Right ventricle myocardium inferior (tissue), 1 donor: ENCODE results near the gene RAX2. TPM values are rescaled to one million over a fixed set of nuclear protein-coding genes. Genes with fewer than 3 reads are reported as not detected.
A peak's percentile ranks its signal among the peaks of the same experiment; 100 is the strongest.
"Not testable (repeated sequence)": the region's sequence is repeated elsewhere in the genome, so short reads cannot be mapped to it uniquely, and the experiment has no call there.

Experiments used
- ATAC-seq: fragments of 200-7000 bp; cut with Tn5 transposase; one replicate; pipeline ENCODE4 v1.9.1; 2020; ENCODE audit warnings: mild to moderate bottlenecking, moderate library complexity
- DNase-seq: peaks from one replicate; pipeline ENCODE4 v3.0.0; 2021; ENCODE audit errors: missing footprints
- intact Hi-C: fragments of 100-400 bp; cut with DNase I; formaldehyde crosslinking; loops from one replicate; pipeline ENCODE4 v1.11.0; 2022
- total RNA-seq: library from RNA; stranded (reverse); fragmentation: NEBNext Ultra II Directional; extraction: Animal tissue kit (Norgen Biotek cat#: 25700); gene quantifications from one replicate; pipeline ENCODE4 v1.2.1, GENCODE V29; 2021
- donor health status: DM: no; HTN: yes; CAD: no; lungs with severe emphysema.

The RAX2 gene
- total RNA-seq, 1 donor from 2014 or later, result not detected

DNA sequence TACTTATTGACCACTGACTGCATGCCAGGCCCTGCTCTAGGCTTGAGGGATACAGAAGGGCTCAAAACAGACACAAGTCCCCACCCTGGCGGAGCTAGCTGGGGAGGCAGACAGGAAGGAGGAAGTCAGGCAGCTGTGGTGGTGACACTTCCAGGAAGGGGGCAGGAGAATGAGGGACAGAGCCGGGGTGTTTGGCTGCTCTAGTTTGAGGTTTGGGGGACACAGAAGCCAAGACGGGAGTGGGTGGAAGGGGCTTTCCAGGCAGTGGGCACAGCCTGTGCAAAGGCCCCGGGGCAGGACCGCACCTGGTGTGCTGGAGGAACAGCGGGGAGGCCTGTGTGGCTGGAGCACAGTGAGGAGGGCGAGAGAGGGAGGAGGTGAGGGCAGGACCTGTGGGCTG is 5.5 kb downstream of the RAX2 start:
- DNase-seq, result peak; percentile 22
- intact Hi-C loops, result loop anchor here (10.0 kb wide), 1 partner anchor 198 kb away; no protein-coding TSS in a partner anchor
- no peak for ATAC-seq

GRCh38 chr19:3765757-3766156 is 6.3 kb downstream of the RAX2 start:
- intact Hi-C loops, result loop anchor here (10.0 kb wide), 1 partner anchor 199 kb away; no protein-coding TSS in a partner anchor
- ATAC-seq, DNase-seq: not testable (repeated sequence)

DNA sequence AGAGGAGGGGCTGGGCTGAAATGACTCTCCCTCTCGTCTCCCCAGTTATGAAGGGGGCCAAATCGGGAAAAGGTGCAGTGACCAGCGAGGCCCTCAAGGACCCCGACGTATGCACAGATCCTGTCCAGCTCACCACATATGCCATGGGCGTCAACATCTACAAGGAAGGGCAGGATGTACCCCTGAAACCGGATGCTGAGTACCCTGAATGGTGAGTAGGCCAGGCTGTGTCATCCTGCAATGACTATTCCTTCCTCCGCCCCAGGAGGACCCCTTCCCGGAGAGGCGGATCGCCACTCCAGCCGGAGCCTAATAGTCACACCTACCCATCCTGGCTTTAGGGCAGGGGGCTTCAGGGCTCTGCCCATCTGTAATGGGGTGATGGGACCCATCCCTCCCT is 6.9 kb downstream of the RAX2 start:
- ATAC-seq (no peak), DNase-seq (no peak)
- intact Hi-C loops, result loop anchor here (10.0 kb wide), 1 partner anchor 200 kb away; no protein-coding TSS in a partner anchor

DNA sequence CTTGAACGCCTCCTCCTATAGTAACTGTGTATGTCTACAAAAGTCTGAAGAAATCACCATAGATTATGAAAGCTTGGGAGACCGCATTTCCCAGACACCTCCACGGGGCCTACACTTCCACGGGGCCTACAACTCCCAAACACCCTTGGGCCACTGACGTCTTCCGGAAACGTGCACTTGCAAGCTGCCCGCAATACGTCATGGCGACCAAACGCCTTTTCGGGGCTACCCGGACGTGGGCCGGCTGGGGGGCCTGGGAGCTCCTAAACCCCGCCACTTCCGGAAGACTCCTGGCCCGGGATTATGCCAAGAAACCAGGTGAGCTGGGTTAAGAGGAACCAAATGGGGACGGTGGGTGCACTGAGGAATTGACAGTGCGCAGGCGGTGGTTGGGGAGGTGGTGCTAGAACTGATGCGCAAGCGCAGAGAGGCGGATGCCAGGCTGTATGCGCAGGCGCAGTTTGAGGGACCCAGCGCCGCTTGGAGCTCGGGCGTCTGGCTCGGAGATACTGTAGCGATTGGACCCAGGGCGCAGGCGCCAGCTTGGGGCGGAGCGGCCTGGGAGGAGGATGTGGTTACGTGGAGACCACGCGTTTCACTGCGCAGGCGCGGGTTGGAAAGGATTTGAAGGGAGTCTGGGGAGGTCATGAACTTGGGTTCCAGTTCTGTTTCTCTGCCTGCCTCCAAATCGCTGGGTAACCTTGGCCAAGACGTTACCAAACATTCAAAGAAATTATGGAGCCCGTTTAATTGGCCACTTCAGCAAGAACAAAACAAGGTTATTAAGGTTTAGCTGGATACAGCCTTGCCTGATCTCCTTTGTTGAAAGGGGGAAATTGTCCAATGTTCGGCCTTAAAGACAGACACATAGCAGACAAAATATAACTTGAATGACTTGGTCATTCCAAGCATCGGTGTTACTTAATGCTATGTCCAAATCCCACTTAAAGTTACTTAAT is 9.2 kb downstream of the RAX2 start, which contains the start of gene MRPL54:
MRPL54 (plus strand) TSS at position 182 of the 959 bp plus-strand sequence; CDS start at position 201, 19 bp downstream.
- ATAC-seq (peak; percentile 97), DNase-seq (peak; percentile 100)
- intact Hi-C loops, result loop anchor here (5.0 to 10.0 kb wide), 3 partner anchors 60 to 225 kb away; partner anchors contain the start of gene EEF2

- intact Hi-C loops, result loop anchor here (5.0 to 10.0 kb wide), 3 partner anchors 60 to 225 kb away; partner anchors contain the start of gene EEF2
- ATAC-seq (no peak), DNase-seq (no peak)
Observed at GRCh38 chr19:3762130-3762473, 9.9 kb downstream of the RAX2 start.

DNA sequence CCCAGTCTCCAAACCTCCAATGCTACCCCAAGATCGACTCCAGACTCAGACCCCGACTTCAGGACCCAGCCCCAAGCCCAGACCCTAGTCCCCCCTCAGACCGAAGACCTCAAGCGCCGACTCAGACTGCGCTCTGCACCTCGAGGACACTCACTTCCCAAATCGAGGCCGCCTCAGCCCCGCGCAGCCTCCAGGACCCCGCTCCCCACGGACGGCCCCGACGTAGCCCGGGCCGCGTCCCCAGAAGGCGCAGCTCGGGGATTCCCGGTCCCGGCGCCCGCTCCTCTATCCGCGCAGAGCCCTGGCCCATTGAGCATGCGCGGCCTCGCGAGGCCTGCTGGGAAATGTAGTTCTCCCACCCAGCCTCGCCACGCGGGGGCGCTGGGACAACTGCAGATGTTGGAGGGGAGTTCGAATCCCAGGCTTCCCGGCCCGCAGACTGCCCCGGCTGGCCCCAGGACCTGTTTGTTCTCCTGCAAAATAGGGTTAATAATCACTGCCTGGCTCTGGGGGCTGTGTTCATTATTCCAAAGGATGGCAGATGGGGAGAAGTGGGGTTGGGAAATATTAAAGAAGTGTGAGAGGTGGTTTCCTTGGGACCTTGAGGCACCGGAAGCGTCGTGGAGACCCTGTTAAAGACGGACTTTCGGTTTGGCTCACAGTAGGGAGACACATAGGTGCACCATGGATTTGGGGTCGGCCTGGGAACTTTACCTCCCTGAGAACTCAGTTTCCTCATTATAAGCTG is 10.5 kb downstream of the RAX2 start, which contains the start of gene APBA3:
APBA3 (minus strand) TSS at position 311 of the 748 bp plus-strand sequence. CDS start 1,428 bp downstream, outside the sequence.
- DNase-seq (peak; percentile 98), ATAC-seq (peak; percentile 58)
- intact Hi-C loops, result loop anchor here (5.0 to 10.0 kb wide), 3 partner anchors 61 to 226 kb away; partner anchors contain the start of gene EEF2

DNA sequence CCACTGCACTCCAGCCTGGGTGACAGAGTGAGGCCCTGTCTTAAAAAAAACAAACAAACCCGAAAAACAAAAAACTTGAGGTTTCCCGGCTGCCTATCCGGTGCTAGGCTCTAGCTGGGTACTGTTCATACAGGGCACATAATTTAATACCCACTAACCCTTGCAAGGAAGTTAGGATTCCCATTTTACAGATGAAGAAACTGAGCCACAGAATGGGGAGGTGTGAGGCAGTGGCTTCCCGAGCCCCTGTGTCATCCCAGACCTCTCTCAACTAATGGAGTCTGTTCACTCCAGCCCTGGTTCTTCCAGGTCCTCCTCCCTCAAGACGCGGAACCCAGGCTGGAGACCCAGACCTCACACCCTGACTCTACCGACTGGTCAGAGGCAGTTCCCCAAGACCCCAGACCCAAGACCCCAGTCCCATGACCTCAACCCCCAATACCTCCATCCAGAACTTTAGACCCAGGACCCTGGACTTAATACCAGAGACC is 11.1 kb downstream of the RAX2 start:
- ATAC-seq, result no peak
- intact Hi-C loops, result loop anchor here (5.0 to 10.0 kb wide), 3 partner anchors 61 to 226 kb away; partner anchors contain the start of gene EEF2
- no peak for DNase-seq

- ATAC-seq, result no peak
- no peak for DNase-seq
- intact Hi-C loops, result loop anchor here (5.0 to 10.0 kb wide), 3 partner anchors 63 to 228 kb away; partner anchors contain the start of gene EEF2
Observed at GRCh38 chr19:3759482-3760254, 12.4 kb downstream of the RAX2 start.

DNA sequence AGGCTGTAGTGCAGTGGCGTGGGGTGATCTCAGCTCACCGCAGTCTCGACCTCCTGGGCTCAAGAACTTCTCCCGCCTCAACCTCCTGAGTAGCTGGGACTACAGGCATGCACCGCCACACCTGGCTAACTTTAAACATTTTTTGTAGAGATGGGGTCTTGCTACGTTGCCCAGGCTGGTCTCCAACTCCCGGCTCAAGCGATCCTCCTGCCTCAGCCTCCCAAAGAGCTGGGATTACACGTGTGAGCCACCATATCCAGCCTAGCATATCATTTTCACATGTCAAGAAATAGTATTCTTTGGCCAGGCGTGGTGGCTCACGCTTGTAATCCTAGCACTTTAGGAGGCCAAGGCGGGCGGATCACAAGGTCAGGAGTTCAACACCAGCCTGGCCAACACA is 13.7 kb downstream of the RAX2 start:
- DNase-seq, ATAC-seq, intact Hi-C loops: not testable (repeated sequence)

GRCh38 chr19:3757705-3758104 is 14.3 kb downstream of the RAX2 start:
- DNase-seq, intact Hi-C loops, ATAC-seq: not testable (repeated sequence)

GRCh38 chr19:3753631-3754410 is 18.2 kb downstream of the RAX2 start:
- ATAC-seq (no peak), DNase-seq (no peak)
- intact Hi-C loops, result no loop called here

DNA sequence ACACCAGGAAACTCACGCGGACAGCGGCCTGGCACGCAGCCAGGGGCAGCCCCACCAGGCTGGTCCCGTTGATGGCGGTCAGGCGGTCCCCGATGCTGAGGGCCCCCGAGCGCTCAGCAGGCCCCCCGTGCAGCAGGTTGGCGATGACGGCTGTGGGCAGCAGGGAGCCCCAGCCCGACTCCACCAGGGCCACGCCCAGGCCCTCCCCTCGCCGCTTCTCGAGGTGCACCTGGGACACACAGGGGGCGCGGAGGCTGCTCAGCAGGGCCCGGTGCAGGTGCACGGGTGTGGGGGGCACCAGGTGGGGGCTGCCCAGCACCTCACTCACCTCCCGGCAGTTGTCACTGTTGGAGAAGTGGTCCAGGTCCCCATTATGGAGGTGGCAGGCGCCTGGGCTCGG is 19.5 kb downstream of the RAX2 start:
- DNase-seq (no peak), ATAC-seq (no peak)
- intact Hi-C loops, result no loop called here

DNA sequence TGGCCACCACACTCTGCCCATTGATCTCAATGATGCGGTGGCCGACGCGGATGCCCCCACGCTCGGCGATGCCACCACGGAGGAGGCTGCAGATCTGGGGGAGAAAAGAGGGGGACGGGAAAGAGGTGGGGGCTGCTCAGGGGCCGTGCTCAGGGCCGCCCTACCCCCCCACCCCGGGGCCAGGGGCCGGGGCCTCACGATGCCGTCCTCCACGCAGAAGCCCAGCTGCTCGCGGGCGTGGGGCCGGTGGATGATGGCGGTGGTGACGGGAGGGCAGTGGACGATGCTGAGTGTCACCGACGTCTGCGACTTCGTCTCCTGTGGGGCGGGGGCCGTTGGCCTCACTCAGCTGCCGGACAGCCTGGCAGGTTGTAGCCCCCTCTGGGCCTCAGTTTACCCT is 20.8 kb downstream of the RAX2 start:
- intact Hi-C loops, result no loop called here
- ATAC-seq, result no peak
- no peak for DNase-seq

DNA sequence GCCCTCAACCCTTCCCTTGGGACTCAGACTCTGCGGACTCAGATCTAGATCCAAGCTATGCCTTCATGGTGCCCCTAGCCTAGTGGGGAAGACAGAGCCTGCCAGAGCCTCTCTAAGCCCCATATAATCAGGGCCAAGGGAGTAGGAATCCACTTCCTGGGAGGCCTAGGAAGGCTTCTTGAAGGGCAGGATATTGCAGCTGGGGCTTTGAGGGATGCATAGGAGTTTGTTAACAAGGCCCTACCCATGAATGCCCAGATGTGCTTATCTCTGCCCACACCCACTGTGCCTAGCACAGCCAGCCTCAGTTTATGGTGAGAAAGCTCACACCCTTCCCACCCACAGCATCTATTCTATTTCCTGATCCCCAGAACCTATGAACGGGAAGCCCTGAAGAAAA is 21.8 kb downstream of the RAX2 start:
- DNase-seq (no peak), ATAC-seq (no peak)
- intact Hi-C loops, result no loop called here

DNA sequence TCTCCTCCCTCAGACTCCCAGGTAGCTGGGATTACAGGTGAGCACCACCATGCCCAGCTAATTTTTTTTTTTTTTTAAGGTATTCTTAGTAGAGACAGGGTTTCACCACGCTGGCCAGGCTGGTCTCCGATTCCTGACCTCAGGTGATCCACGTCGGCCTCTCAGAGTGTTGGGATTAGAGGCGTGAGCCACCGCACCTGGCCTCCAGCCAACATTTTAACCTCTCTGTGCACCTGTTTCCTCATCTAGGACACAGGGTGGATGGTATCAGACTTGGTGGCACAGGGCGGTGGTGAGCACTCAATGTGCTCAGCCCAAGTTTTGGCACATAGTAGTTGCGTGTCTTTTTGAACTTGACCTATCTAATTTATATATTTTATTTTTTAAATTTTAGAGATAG is 23.1 kb downstream of the RAX2 start:
- intact Hi-C loops, result no loop called here
- ATAC-seq, result no peak
- no peak for DNase-seq

DNA sequence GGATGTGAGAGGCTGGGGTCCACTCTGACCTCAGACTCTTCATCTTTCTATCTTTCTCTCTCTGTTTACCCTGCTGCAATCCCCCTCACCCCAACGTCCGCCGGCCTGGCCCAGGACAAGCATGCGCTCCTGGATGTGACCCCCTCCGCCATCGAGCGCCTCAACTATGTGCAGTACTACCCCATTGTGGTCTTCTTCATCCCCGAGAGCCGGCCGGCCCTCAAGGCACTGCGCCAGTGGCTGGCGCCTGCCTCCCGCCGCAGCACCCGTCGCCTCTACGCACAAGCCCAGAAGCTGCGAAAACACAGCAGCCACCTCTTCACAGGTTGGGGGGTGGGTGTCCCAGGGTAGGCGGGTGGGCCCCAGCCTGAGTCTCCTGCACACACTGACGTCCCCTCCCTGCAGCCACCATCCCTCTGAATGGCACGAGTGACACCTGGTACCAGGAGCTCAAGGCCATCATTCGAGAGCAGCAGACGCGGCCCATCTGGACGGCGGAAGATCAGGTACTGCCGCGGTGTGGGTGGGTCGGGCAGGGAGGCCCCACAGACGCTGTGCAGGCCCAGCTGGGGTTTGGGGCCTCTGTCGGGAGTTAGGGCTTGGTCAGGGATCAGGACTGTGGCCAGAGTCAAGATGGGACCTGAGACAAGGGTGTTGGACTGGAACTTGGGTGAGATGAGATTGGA is 25.5 kb downstream of the RAX2 start:
- intact Hi-C loops, result no loop called here
- ATAC-seq (no peak), DNase-seq (no peak)
